Erythroblast (primary cell): ENCODE data around the gene SLC8A3.

Experiments used
- GATA1 ChIP-seq: IDR thresholded peaks from 2 replicates; pipeline ENCODE4 v1.6.1; 2011; ENCODE audit warnings: low read depth, mild to moderate bottlenecking, control low read depth, low read length, moderate library complexity
- POLR2A ChIP-seq: IDR thresholded peaks from 2 replicates; pipeline ENCODE4 v1.6.1; 2011; ENCODE audit warnings: mild to moderate bottlenecking, low read length

- TF ChIP-seq POLR2A (no peak), GATA1 (no peak)
Observed at GRCh38 chr14:70059545-70059944, 129.2 kb downstream of the SLC8A3 start.
